Psoas muscle (tissue), 8 donors: ENCODE data around the gene KRT5. TPM values are rescaled to one million over a fixed set of nuclear protein-coding genes. Genes with fewer than 3 reads are reported as not detected.
A peak's percentile ranks its signal among the peaks of the same experiment; 100 is the strongest.

Experiments used
- ATAC-seq, 4 donors: fragments of 200-7000 bp; cut with Tn5 transposase; one replicate each; pipeline ENCODE4 v1.9.1; 2020; ENCODE audit warnings: moderate library complexity in 3 of 4, mild to moderate bottlenecking in 2 of 4
- DNase-seq, 2 donors: peaks; one replicate each; pipeline ENCODE4 v3.0.0-alpha.2; 2020
- H3K27ac ChIP-seq: fragments of 200-600 bp; one replicate; pipeline ENCODE4 v1.8.0; 2022
- H3K27me3 ChIP-seq, 3 donors: fragments of 200-600 bp in 1 of 3; one replicate each; pipeline versions ENCODE4 v1.6.1 to v1.8.0; 2013 to 2022; ENCODE audit warnings: low read length in 2 of 3, mild to moderate bottlenecking in 2 of 3, moderate library complexity in 1 of 3; ENCODE audit not compliant: insufficient read depth in 3 of 3
- H3K36me3 ChIP-seq, 2 donors: fragments of 200-600 bp in 1 of 2; one replicate each; pipeline versions ENCODE4 v1.6.1 to v1.8.0; 2013 to 2022; ENCODE audit warnings: low read depth in 1 of 2, mild to moderate bottlenecking in 1 of 2, moderate library complexity in 1 of 2; ENCODE audit not compliant: insufficient read depth in 1 of 2
- H3K4me1 ChIP-seq: fragments of 200-600 bp; one replicate; pipeline ENCODE4 v1.8.0; 2022
- H3K4me3 ChIP-seq: fragments of 200-600 bp; one replicate; pipeline ENCODE4 v1.8.0; 2022; ENCODE audit warnings: mild to moderate bottlenecking
- H3K9me3 ChIP-seq: fragments of 200-600 bp; one replicate; pipeline ENCODE4 v1.8.0; 2022
- WGBS, 3 donors: extraction: QIAGEN DNeasy Blood & Tissue Kit; methylation state at CpG; one replicate each; pipeline versions ENCODE4 v1.1.6 to v1.1.7; 2013; 5-methylcytosine and 5-hydroxymethylcytosine counted together
- intact Hi-C, 2 donors: fragments of 100-400 bp; cut with DNase I; formaldehyde crosslinking; loops; one replicate each; pipeline versions ENCODE4 v1.11.0 to v1.14.2; 2022
- polyA plus RNA-seq, 3 donors: library from polyadenylated mRNA; stranded (reverse); fragments of 200-250 nt; gene quantifications; one replicate each; pipeline ENCODE4 v1.2.3, GENCODE V29; 2013
- total RNA-seq, 4 donors: library from RNA; stranded (reverse); fragmentation: NEBNext Ultra II Directional in 2 of 4; extraction: Animal tissue kit (Norgen Biotek cat#: 25700) in 2 of 4; gene quantifications; one replicate each; pipeline versions ENCODE4 v1.2.1 to v1.2.4, GENCODE V29; 2021 to 2023
- TF ChIP-seq, protein P1 (sequence below): fragments of 200-600 bp; IDR thresholded peaks from one replicate; pipeline ENCODE4 v1.8.0; 2022; ENCODE audit warnings: antibody characterized with exemption
- donor health status: healthy with polysubstance abuse.
- donor health status: DM: no; HTN: no; CAD: no; lungs with moderate emphysema.
- donor health status: Bipolar disorder and iron deficiency.
- donor health status: healthy.
- donor health status: DM: yes; HTN: yes; CAD: no.
- donor health status: DM: no; HTN: no; CAD: no.
- donor health status: DM: no; HTN: no; CAD: no.
- donor health status: DM: yes; HTN: yes; CAD: no.

The KRT5 gene
- total and polyA plus RNA-seq, 7 donors = 0.21 to 1.4 (median 0.73) TPM; not detected in 1

GRCh38 chr12:52524898-52525591 is 4.9 kb upstream of the KRT5 start:
- Histone ChIP-seq H3K4me1 (no peaks in the 10 kb centered on the region), H3K27me3 (peaks cover 0 to 14% (median 2%) of the 10 kb centered on the region in 3 donors), H3K36me3 (no peaks in the 10 kb centered on the region), H3K27ac (no peak overlapping the region), H3K9me3 (no peaks in the 10 kb centered on the region), H3K4me3 (no peak overlapping the region)
- TF ChIP-seq, protein P1, sequence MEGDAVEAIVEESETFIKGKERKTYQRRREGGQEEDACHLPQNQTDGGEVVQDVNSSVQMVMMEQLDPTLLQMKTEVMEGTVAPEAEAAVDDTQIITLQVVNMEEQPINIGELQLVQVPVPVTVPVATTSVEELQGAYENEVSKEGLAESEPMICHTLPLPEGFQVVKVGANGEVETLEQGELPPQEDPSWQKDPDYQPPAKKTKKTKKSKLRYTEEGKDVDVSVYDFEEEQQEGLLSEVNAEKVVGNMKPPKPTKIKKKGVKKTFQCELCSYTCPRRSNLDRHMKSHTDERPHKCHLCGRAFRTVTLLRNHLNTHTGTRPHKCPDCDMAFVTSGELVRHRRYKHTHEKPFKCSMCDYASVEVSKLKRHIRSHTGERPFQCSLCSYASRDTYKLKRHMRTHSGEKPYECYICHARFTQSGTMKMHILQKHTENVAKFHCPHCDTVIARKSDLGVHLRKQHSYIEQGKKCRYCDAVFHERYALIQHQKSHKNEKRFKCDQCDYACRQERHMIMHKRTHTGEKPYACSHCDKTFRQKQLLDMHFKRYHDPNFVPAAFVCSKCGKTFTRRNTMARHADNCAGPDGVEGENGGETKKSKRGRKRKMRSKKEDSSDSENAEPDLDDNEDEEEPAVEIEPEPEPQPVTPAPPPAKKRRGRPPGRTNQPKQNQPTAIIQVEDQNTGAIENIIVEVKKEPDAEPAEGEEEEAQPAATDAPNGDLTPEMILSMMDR = no peak
- ATAC-seq (no peak), DNase-seq (no peak)
- intact Hi-C loops = no loop called here
- 81 to 89% (median 88%) methylated on average over 5 of the region's 5 CpGs for WGBS, 3 donors

- peaks cover 0 to 14% (median 2%) of the 10 kb centered on the region in 3 donors for H3K27me3 ChIP-seq
- TF ChIP-seq, protein P1 = no peak
- no peak overlapping the region for H3K4me3 ChIP-seq
- DNase-seq (no peak), ATAC-seq (no peak)
- no peaks in the 10 kb centered on the region for H3K36me3 ChIP-seq
- no peaks in the 10 kb centered on the region for H3K9me3 ChIP-seq
- H3K27ac ChIP-seq = no peak overlapping the region
- intact Hi-C loops = no loop called here
- WGBS, 3 donors = 62 to 72% (median 67%) methylated on average over 6 of the region's 6 CpGs
- no peaks in the 10 kb centered on the region for H3K4me1 ChIP-seq
Observed at GRCh38 chr12:52524241-52524897, 4.2 kb upstream of the KRT5 start.

GRCh38 chr12:52523824-52524223 is 3.6 kb upstream of the KRT5 start:
- H3K4me3 ChIP-seq = no peak overlapping the region
- DNase-seq = no peak
- H3K36me3 ChIP-seq = no peaks in the 10 kb centered on the region
- H3K27me3 ChIP-seq = peaks cover 0 to 14% (median 2%) of the 10 kb centered on the region in 3 donors
- TF ChIP-seq, protein P1 = no peak
- intact Hi-C loops = no loop called here
- no peaks in the 10 kb centered on the region for H3K9me3 ChIP-seq
- H3K27ac ChIP-seq = no peak overlapping the region
- 82 to 86% (median 86%) methylated on average over 4 of the region's 4 CpGs for WGBS, 3 donors
- H3K4me1 ChIP-seq = no peaks in the 10 kb centered on the region
- ATAC-seq = no peak

DNA sequence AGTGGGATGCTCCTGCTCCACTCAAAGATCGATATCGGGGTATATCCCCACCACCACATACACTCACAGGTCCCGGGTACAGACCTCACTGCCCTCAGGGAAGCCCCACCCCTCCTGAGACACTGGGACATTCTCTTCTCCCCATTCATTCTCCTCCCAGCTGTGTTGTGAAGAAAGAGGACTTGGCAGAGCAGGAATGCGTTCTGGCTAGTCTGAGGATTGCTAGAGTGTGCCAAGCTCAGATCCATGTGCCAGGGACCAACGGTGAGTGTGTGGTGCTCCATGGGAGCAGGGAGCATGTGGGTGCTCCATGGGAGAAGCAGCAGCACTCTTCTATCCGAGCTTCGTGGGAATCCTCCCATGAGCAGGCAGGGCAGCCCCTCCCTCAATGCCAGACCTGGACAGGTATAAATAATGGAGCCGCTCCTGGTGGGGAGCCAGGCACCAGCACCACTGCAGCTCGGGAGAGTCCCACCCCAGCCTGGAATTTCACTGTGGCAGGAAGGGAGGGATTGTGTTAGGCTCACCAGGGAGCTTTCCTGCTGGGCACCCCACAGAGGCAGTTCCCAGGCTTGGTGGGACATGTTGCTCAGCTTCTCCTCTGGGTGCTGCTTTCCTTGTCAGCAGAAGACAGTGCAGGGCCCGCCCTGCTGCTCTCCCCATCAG is 2.3 kb upstream of the KRT5 start:
- Histone ChIP-seq H3K27ac (no peak overlapping the region), H3K4me3 (no peak overlapping the region), H3K36me3 (no peaks in the 10 kb centered on the region), H3K9me3 (no peaks in the 10 kb centered on the region), H3K4me1 (no peaks in the 10 kb centered on the region), H3K27me3 (peaks cover 0 to 14% (median 4%) of the 10 kb centered on the region in 3 donors)
- 31 to 46% (median 35%) methylated on average over 10 of the region's 10 CpGs for WGBS, 3 donors
- TF ChIP-seq, protein P1 = no peak
- intact Hi-C loops = no loop called here
- peak in 3 of 4 donors; percentile 17 to 70 (median 53) for ATAC-seq
- DNase-seq = no peak
